ENCODE results near the gene ENTREP3.
A peak's percentile ranks its signal among the peaks of the same experiment; 100 is the strongest.

The ENTREP3 gene

GRCh38 chr1:155260276-155260675 is 5.0 kb upstream of the ENTREP3 start:
- H3K4me3 ChIP-seq (ENCODE audit: control insufficient read depth, low read depth, low read length) = no peak overlapping the region
- DNase-seq (ENCODE audit: low read depth) = no peak
- TF ChIP-seq CTCF (conservative IDR thresholded peaks at IDR 0.05; ENCODE audit: control insufficient read depth, insufficient read depth, low read depth, low read length) = no peak

- no peak for TF ChIP-seq CTCF (conservative IDR thresholded peaks at IDR 0.05; ENCODE audit: control insufficient read depth, insufficient read depth, low read depth, low read length)
- no peak for DNase-seq (ENCODE audit: low read depth)
- peak overlapping the region; percentile 61 for H3K4me3 ChIP-seq (ENCODE audit: control insufficient read depth, low read depth, low read length)
Measured at GRCh38 chr1:155256058-155256852, 972 bp upstream of the ENTREP3 start.

GRCh38 chr1:155254714-155255242 is 505 bp downstream of the ENTREP3 start:
- TF ChIP-seq CTCF (conservative IDR thresholded peaks at IDR 0.05; ENCODE audit: control insufficient read depth, insufficient read depth, low read depth, low read length) = no peak
- peak overlapping the region; percentile 61 for H3K4me3 ChIP-seq (ENCODE audit: control insufficient read depth, low read depth, low read length)
- no peak for DNase-seq (ENCODE audit: low read depth)

GRCh38 chr1:155254228-155254713 is 1.0 kb downstream of the ENTREP3 start:
- H3K4me3 ChIP-seq (ENCODE audit: control insufficient read depth, low read depth, low read length) = peak overlapping the region; percentile 61
- TF ChIP-seq CTCF (conservative IDR thresholded peaks at IDR 0.05; ENCODE audit: control insufficient read depth, insufficient read depth, low read depth, low read length) = no peak
- no peak for DNase-seq (ENCODE audit: low read depth)

- no peak for TF ChIP-seq CTCF (conservative IDR thresholded peaks at IDR 0.05; ENCODE audit: control insufficient read depth, insufficient read depth, low read depth, low read length)
- no peak for DNase-seq (ENCODE audit: low read depth)
- peak overlapping the region; percentile 61 for H3K4me3 ChIP-seq (ENCODE audit: control insufficient read depth, low read depth, low read length)
Measured at GRCh38 chr1:155253797-155254196, 1.5 kb downstream of the ENTREP3 start.

- no peak for DNase-seq (ENCODE audit: low read depth)
- peak overlapping the region; percentile 61 for H3K4me3 ChIP-seq (ENCODE audit: control insufficient read depth, low read depth, low read length)
- peak; percentile 9 for TF ChIP-seq CTCF (conservative IDR thresholded peaks at IDR 0.05; ENCODE audit: control insufficient read depth, insufficient read depth, low read depth, low read length)
Measured at GRCh38 chr1:155253208-155253607, 2.1 kb downstream of the ENTREP3 start.

Data from fibroblast of mammary gland (primary cell).